Activated CD8-positive, alpha-beta memory T cell treated with anti-CD3 and anti-CD28 coated beads for 1 hour (primary cell): ENCODE measurements around the gene ZNF322.
A peak's percentile ranks its signal among the peaks of the same experiment; 100 is the strongest.
"Not testable (repeated sequence)": the region's sequence is repeated elsewhere in the genome, so short reads cannot be mapped to it uniquely, and the experiment has no call there.

Experiments used
- DNase-seq, 2 donors: peaks; one replicate each; pipeline ENCODE4 v3.0.0-alpha.2; 2020; ENCODE audit warnings: low read depth in 1 of 2; ENCODE audit errors: extremely low read depth in 1 of 2

The ZNF322 gene

GRCh38 chr6:26659042-26659999 is at the start of gene ZNF322:
Gene ZNF322, minus strand, starts transcription at chr6:26659746. Its CDS starts 21,193 bp downstream, at chr6:26638553.
- DNase-seq: peak; percentile 63 to 80

- DNase-seq: not testable (repeated sequence)
These were observed 46.2 kb upstream of the ZNF322 start for GRCh38 chr6:26705780-26706179.

GRCh38 chr6:26705352-26705751 is 45.8 kb upstream of the ZNF322 start:
- not testable (repeated sequence) for DNase-seq

GRCh38 chr6:26701023-26701747 is 41.6 kb upstream of the ZNF322 start:
- not testable (repeated sequence) for DNase-seq

- DNase-seq: not testable (repeated sequence)
These were observed 38.0 kb upstream of the ZNF322 start for GRCh38 chr6:26697496-26697895.

GRCh38 chr6:26689324-26689947 is 29.9 kb upstream of the ZNF322 start:
- not testable (repeated sequence) for DNase-seq

- DNase-seq: not testable (repeated sequence)
These were observed 23.0 kb upstream of the ZNF322 start for GRCh38 chr6:26682435-26683042.

GRCh38 chr6:26673287-26673686 is 13.7 kb upstream of the ZNF322 start:
- DNase-seq: not testable (repeated sequence)

GRCh38 chr6:26670558-26670957 is 11.0 kb upstream of the ZNF322 start:
- DNase-seq: not testable (repeated sequence)

GRCh38 chr6:26670003-26670402 is 10.5 kb upstream of the ZNF322 start:
- not testable (repeated sequence) for DNase-seq

- no peak for DNase-seq
These were observed 435 bp upstream of the ZNF322 start for GRCh38 chr6:26660000-26660361.

- no peak for DNase-seq
These were observed 2.3 kb downstream of the ZNF322 start for GRCh38 chr6:26657256-26657655.

GRCh38 chr6:26653007-26653406 is 6.5 kb downstream of the ZNF322 start:
- no peak for DNase-seq

GRCh38 chr6:26651133-26651781 is 8.3 kb downstream of the ZNF322 start:
- DNase-seq: no peak

GRCh38 chr6:26646074-26646473 is 13.5 kb downstream of the ZNF322 start:
- DNase-seq: no peak

GRCh38 chr6:26640806-26641205 is 18.7 kb downstream of the ZNF322 start:
- no peak for DNase-seq

GRCh38 chr6:26629359-26629758 is 30.2 kb downstream of the ZNF322 start:
- DNase-seq: no peak

GRCh38 chr6:26627843-26628242 is 31.7 kb downstream of the ZNF322 start:
- DNase-seq: no peak

GRCh38 chr6:26624557-26624956 is 35.0 kb downstream of the ZNF322 start:
- DNase-seq: no peak

- DNase-seq: no peak
These were observed 36.1 kb downstream of the ZNF322 start for GRCh38 chr6:26623339-26623859.
